Nephron (organoid): ENCODE measurements around the gene SH3RF1.
A peak's percentile ranks its signal among the peaks of the same experiment; 100 is the strongest.

Source experiments
- H3K27ac Mint-ChIP-seq, 3 experiments: 2 replicates each; pipeline ENCODE4 v1.8.0; 2020; ENCODE audit warnings: mixed read lengths in 3 of 3, mild to moderate bottlenecking in 2 of 3, moderate library complexity in 1 of 3
- H3K27me3 Mint-ChIP-seq: 2 replicates; pipeline ENCODE4 v1.8.0; 2021; ENCODE audit warnings: low read depth, mild to moderate bottlenecking, moderate library complexity, mixed read lengths
- H3K36me3 Mint-ChIP-seq: 2 replicates; pipeline ENCODE4 v1.8.0; 2020; ENCODE audit warnings: low read depth, mixed read lengths
- H3K4me1 Mint-ChIP-seq: 2 replicates; pipeline ENCODE4 v1.8.0; 2020; ENCODE audit warnings: mixed read lengths
- H3K4me3 Mint-ChIP-seq, 3 experiments: 2 replicates each; pipeline ENCODE4 v1.8.0; 2020; ENCODE audit warnings: mild to moderate bottlenecking in 3 of 3, mixed read lengths in 3 of 3, moderate library complexity in 2 of 3
- H3K9me3 Mint-ChIP-seq: 2 replicates; pipeline ENCODE4 v1.8.0; 2020; ENCODE audit warnings: mixed read lengths
- CTCF ChIP-seq, 3 experiments: fragments of 200-600 bp; sonication (generic); IDR thresholded peaks; one replicate each; pipeline ENCODE4 v1.5.0; 2021; ENCODE audit warnings: antibody characterized with exemption in 3 of 3; ENCODE audit not compliant: unreplicated experiment in 3 of 3

The SH3RF1 gene

GRCh38 chr4:169239221-169239905, 31.4 kb downstream of the SH3RF1 start:
- peaks cover 36% of the 10 kb centered on the region for H3K4me1 Mint-ChIP-seq
- peak overlapping the region in 2 of 3 experiments; percentile 14 to 16 for H3K27ac Mint-ChIP-seq
- H3K4me3 Mint-ChIP-seq: no peak overlapping the region
- TF ChIP-seq CTCF (IDR thresholded peaks at IDR 0.05; ENCODE audit: unreplicated experiment in 3 of 3): no peak
- no peaks in the 10 kb centered on the region for H3K9me3 Mint-ChIP-seq
- peaks cover 18% of the 10 kb centered on the region for H3K36me3 Mint-ChIP-seq
- no peaks in the 10 kb centered on the region for H3K27me3 Mint-ChIP-seq

GRCh38 chr4:169238445-169238844, 32.3 kb downstream of the SH3RF1 start:
- Mint-ChIP-seq H3K4me3 (no peak overlapping the region), H3K36me3 (peaks cover 13% of the 10 kb centered on the region), H3K27ac (no peak overlapping the region), H3K27me3 (no peaks in the 10 kb centered on the region), H3K9me3 (no peaks in the 10 kb centered on the region), H3K4me1 (peaks cover 27% of the 10 kb centered on the region)
- no peak for TF ChIP-seq CTCF (IDR thresholded peaks at IDR 0.05; ENCODE audit: unreplicated experiment in 3 of 3)

- H3K9me3 Mint-ChIP-seq: no peaks in the 10 kb centered on the region
- no peak for TF ChIP-seq CTCF (IDR thresholded peaks at IDR 0.05; ENCODE audit: unreplicated experiment in 3 of 3)
- H3K27me3 Mint-ChIP-seq: no peaks in the 10 kb centered on the region
- peak overlapping the region in 2 of 3 experiments; percentile 2 to 13 for H3K27ac Mint-ChIP-seq
- peaks cover 24% of the 10 kb centered on the region for H3K4me1 Mint-ChIP-seq
- no peak overlapping the region for H3K4me3 Mint-ChIP-seq
- H3K36me3 Mint-ChIP-seq: peaks cover 9% of the 10 kb centered on the region
Observed at GRCh38 chr4:169236873-169237626, 33.7 kb downstream of the SH3RF1 start.

GRCh38 chr4:169236078-169236477, 34.7 kb downstream of the SH3RF1 start:
- Mint-ChIP-seq H3K4me3 (no peak overlapping the region), H3K36me3 (peaks cover 11% of the 10 kb centered on the region), H3K9me3 (no peaks in the 10 kb centered on the region), H3K27ac (peak overlapping the region in 1 of 3 experiments; percentile 16), H3K4me1 (peaks cover 17% of the 10 kb centered on the region), H3K27me3 (no peaks in the 10 kb centered on the region)
- TF ChIP-seq CTCF (IDR thresholded peaks at IDR 0.05; ENCODE audit: unreplicated experiment in 3 of 3): no peak

- peaks cover 17% of the 10 kb centered on the region for H3K4me1 Mint-ChIP-seq
- H3K27me3 Mint-ChIP-seq: no peaks in the 10 kb centered on the region
- no peak overlapping the region for H3K4me3 Mint-ChIP-seq
- TF ChIP-seq CTCF (IDR thresholded peaks at IDR 0.05; ENCODE audit: unreplicated experiment in 3 of 3): no peak
- peak overlapping the region in 1 of 3 experiments; percentile 21 for H3K27ac Mint-ChIP-seq
- no peaks in the 10 kb centered on the region for H3K9me3 Mint-ChIP-seq
- H3K36me3 Mint-ChIP-seq: peaks cover 7% of the 10 kb centered on the region
Observed at GRCh38 chr4:169234137-169234855, 36.5 kb downstream of the SH3RF1 start.
